Right lobe of liver (tissue), 4 donors: ENCODE measurements around the gene PLPPR3.

ENCODE experiments used
- POLR2A ChIP-seq: fragments of 450-650 bp; IDR thresholded peaks from one replicate; pipeline ENCODE4 v1.6.1; 2017; ENCODE audit warnings: antibody characterized with exemption, mild to moderate bottlenecking
- TF ChIP-seq, protein P1 (sequence below), 4 donors: fragments of 200-600 bp in 3 of 4; fragments of 450-650 bp in 1 of 4; IDR thresholded peaks; one replicate each; pipeline versions ENCODE4 v1.5.1 to v1.8.0; 2016 to 2022; ENCODE audit warnings: antibody characterized with exemption in 4 of 4, mild to moderate bottlenecking in 2 of 4
- donor health status: DM: no; HTN: no; CAD: no.
- donor health status: DM: no; HTN: no; CAD: no.
- donor health status: DM: no; HTN: yes; CAD: no.

DNA sequence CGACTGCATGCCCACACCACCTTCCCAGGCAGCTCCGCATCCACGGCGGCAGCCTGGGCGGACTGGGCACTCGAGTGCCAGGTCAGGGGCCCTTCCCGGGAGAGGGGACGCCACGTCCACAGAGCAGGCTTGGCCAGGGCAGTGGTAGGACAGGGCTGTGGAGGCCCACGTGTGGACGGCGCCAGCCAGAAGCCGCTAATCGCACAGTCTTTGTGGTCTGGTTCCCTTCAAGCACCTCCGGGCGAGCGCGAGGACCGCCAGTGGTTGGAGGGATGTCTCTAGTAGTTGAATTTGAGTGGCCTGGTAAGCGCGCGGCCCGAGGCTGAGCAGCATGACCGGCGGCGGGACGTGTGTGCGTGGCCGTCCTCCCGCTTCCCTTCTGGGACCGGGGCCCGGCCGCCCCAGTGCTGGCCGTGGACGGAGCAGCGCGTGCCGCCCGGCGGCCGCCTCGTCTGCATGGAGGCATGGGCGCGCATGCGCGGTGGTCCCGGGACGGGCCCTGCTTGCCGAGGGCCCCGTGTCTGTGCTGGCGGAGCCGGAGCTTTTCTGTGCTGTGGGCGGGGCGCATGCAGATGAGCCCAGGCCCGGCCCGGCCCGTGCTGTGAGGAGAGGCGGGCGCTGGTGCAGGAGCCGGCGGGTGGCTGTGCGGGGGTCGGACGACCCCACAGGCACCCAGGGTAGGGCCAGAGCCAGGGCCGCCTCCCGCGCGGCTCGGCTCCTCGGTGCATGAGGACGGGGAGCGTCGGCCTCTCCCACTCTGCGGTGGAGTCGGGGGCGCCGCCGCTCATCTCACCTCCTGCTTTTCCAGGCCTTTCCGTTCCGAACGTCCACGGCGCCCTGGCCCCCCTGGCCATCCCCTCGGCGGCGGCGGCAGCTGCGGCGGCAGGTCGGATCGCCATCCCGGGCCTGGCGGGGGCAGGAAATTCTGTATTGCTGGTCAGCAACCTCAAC is 15.9 kb downstream of the PLPPR3 start:
- TF ChIP-seq, protein P1, sequence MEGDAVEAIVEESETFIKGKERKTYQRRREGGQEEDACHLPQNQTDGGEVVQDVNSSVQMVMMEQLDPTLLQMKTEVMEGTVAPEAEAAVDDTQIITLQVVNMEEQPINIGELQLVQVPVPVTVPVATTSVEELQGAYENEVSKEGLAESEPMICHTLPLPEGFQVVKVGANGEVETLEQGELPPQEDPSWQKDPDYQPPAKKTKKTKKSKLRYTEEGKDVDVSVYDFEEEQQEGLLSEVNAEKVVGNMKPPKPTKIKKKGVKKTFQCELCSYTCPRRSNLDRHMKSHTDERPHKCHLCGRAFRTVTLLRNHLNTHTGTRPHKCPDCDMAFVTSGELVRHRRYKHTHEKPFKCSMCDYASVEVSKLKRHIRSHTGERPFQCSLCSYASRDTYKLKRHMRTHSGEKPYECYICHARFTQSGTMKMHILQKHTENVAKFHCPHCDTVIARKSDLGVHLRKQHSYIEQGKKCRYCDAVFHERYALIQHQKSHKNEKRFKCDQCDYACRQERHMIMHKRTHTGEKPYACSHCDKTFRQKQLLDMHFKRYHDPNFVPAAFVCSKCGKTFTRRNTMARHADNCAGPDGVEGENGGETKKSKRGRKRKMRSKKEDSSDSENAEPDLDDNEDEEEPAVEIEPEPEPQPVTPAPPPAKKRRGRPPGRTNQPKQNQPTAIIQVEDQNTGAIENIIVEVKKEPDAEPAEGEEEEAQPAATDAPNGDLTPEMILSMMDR (IDR thresholded peaks at IDR 0.05), result no peak
- TF ChIP-seq POLR2A, result no peak
